HAP-1 (cell line): ENCODE data around the gene PPP1R13B.

ENCODE experiments used
- DNase-seq, 2 experiments: peaks; one replicate each; pipeline ENCODE4 v3.0.0-alpha.2; 2016 to 2020; ENCODE audit warnings: low spot score in 2 of 2
- H3K27me3 ChIP-seq: fragments of 250-450 bp; sonication (Bioruptor Pico); 2 replicates; pipeline ENCODE4 v1.5.1; 2020; ENCODE audit warnings: low read depth, mild to moderate bottlenecking, moderate library complexity
- H3K36me3 ChIP-seq: fragments of 250-450 bp; sonication (Bioruptor Pico); replicated peaks from 2 replicates; pipeline ENCODE4 v1.5.1; 2020; ENCODE audit warnings: mild to moderate bottlenecking
- H3K4me1 ChIP-seq: fragments of 250-450 bp; sonication (Bioruptor Pico); 2 replicates; pipeline ENCODE4 v1.5.1; 2020; ENCODE audit warnings: mild to moderate bottlenecking
- H3K4me3 ChIP-seq: fragments of 250-450 bp; sonication (Bioruptor Pico); 2 replicates; pipeline ENCODE4 v1.5.1; 2020; ENCODE audit warnings: mild to moderate bottlenecking, moderate library complexity
- H3K9me3 ChIP-seq: fragments of 250-450 bp; sonication (Bioruptor Pico); 2 replicates; pipeline ENCODE4 v1.5.1; 2020; ENCODE audit warnings: mild to moderate bottlenecking, moderate library complexity
- in situ Hi-C: fragments of 300-500 bp; cut with MboI; formaldehyde crosslinking; loops from 3 replicates; pipeline ENCODE4 v1.14.3; 2020; ENCODE audit warnings: low sequenced_read_pairs, inconsistent platforms, mixed read lengths

Gene PPP1R13B

DNA sequence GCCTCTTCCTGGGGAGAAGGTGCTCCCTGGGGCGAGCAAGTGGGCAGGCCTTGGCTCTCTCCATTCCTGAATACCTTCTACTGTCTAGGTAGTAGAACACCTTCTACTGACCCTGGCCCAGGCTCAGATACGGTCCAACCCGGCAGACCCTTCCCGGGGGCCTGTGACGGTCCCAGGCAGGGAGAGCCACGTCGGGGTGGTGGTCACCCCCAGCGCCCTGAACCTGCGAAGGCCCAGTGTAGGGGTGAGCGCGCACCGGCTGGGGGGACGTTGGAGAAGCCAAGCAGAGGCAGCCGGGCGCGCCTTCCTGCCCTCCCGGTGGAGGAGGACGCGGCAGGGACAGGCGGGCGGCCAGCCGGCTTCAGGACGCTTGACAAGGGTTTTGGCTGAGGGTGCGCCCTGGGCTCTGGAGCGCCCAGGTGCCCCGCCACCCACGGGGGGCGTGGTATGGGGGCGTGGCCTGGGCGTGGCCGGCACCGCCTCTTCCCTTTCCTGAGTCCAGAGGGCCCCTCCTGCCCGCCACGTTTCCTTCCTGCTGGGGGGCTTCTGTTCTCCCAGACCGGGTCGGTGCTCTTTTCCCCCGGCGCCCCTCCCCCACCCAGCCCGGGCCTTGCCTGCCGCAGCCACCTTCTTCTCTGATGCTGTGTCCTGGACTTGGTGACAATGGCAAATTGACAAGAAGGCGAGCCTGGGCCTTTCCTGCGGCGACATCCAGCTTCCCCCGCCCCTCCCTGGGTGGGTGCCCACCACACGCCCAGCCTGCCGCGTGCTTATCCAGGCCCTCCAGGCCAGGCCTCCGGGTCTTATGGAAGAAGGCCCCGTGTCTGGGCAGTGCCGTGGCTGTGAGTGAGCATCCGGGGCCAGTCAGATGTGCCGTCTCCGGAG lies 24.5 kb upstream of the PPP1R13B start:
- no peaks in the 10 kb centered on the region for H3K27me3 ChIP-seq
- no peaks in the 10 kb centered on the region for H3K9me3 ChIP-seq
- no peak for DNase-seq
- H3K4me3 ChIP-seq: no peak overlapping the region
- H3K4me1 ChIP-seq: no peaks in the 10 kb centered on the region
- in situ Hi-C loops: no loop called here
- H3K36me3 ChIP-seq: no peaks in the 10 kb centered on the region

DNA sequence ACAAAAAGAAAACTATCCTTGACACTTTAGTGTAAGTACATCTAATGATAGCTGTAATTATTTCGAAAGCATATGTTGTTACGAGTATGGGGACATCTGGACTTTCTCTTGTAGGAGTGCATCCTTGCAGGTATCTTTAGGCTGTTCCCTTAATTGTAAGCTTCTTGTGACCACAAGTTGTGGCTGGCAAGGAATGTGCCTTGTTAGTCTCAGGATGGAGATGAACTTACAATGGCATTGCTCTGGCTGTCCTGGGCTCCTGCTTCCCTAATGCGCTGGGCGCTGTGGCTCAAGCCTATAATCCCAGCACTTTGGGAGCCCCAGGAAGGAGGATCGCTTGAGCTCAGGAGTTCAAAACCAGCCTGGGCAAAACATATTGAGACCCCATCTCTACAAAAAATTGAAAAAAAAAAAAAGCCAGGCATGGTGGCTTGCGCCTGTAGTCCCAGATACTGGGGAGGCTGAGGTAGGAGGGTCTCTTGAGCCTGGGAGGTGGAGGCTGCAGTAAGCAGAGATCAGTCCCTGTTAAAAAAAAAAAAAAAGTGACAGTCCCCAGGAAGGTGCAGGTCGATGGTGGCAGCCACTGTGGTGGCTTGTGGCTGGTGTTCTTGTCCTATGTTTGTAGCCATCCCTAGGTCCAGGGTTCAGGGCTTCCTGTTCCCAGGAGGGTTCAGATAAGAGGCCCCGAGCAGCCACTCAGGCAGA lies 23.7 kb upstream of the PPP1R13B start:
- Histone ChIP-seq H3K27me3 (no peaks in the 10 kb centered on the region), H3K36me3 (no peaks in the 10 kb centered on the region), H3K4me3 (no peak overlapping the region), H3K9me3 (no peaks in the 10 kb centered on the region), H3K4me1 (no peaks in the 10 kb centered on the region)
- DNase-seq: no peak
- in situ Hi-C loops: no loop called here

DNA sequence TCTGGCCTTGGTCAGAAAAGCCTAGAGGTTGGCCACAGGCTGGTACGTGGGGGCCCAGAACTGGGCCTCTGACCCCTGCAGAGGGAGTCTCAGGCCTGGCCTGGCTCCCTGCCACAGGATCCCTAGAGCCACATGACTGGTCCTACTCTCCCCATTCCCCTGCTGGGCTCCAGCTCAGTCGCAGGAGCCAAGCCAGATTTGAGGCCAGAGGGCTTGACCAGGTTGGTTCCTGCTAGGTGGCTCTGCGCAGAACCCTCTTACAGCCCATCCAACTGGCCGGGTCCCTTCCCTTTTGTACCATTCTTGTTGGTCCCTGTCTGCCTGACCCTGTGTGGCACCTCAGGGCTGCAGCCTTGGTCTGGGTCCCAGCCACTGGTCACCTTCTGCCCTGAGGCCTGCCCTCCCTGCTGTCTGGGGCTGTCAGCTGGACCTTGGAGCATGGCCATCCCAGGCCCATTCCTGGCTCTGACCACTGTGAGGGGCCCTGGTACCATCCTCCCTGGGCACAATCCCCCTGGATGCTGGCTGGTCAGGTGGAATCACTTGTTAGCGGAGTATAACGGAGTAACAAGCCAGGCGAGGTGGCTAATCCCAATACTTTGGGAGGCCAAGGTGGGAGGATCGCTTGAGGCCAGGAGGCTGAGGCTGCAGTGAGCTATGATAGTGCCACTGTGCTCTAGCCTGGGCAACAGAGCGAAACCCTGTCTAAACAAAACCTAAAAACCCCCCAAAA lies 22.9 kb upstream of the PPP1R13B start:
- DNase-seq: no peak
- in situ Hi-C loops: no loop called here
- H3K4me1 ChIP-seq: no peaks in the 10 kb centered on the region
- H3K9me3 ChIP-seq: no peaks in the 10 kb centered on the region
- no peak overlapping the region for H3K4me3 ChIP-seq
- no peaks in the 10 kb centered on the region for H3K36me3 ChIP-seq
- H3K27me3 ChIP-seq: no peaks in the 10 kb centered on the region

DNA sequence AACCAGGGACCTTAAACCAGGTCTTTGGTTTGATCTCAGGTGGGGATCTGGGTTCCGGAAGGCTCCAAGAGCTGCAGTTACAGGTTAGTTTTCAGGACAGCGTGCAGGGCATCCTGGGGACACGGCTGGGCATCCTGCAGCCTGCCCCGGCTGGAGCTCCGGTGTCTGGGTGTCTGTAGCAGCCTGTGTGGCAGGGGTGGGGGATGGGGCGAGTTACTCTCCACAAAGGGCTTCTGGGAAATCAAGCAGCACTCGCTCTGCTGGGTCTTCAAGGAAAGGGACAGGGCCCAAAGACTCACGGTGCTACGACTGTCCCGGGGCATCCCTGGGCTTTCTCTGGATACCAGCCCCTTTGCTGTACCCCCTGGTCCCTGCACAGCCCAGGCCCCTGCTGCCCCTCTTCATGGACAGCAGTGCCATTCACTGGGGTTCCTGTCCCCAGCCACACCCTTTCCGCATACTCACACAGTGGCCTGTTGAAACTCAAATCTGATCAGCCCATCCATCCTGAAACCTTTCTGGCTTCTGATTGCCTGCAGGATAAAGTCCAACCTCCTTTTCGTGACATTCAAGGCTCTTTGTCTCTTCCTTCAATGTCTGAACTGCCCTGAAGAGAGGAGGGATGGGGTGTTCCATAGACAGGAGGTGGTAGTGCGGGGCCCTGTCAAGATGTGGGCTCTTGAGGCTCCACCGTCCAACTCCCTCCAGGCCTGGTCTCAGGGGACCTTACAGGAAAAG lies 22.2 kb upstream of the PPP1R13B start:
- H3K4me3 ChIP-seq: no peak overlapping the region
- in situ Hi-C loops: no loop called here
- no peaks in the 10 kb centered on the region for H3K4me1 ChIP-seq
- no peaks in the 10 kb centered on the region for H3K36me3 ChIP-seq
- DNase-seq: no peak
- H3K9me3 ChIP-seq: no peaks in the 10 kb centered on the region
- no peaks in the 10 kb centered on the region for H3K27me3 ChIP-seq

DNA sequence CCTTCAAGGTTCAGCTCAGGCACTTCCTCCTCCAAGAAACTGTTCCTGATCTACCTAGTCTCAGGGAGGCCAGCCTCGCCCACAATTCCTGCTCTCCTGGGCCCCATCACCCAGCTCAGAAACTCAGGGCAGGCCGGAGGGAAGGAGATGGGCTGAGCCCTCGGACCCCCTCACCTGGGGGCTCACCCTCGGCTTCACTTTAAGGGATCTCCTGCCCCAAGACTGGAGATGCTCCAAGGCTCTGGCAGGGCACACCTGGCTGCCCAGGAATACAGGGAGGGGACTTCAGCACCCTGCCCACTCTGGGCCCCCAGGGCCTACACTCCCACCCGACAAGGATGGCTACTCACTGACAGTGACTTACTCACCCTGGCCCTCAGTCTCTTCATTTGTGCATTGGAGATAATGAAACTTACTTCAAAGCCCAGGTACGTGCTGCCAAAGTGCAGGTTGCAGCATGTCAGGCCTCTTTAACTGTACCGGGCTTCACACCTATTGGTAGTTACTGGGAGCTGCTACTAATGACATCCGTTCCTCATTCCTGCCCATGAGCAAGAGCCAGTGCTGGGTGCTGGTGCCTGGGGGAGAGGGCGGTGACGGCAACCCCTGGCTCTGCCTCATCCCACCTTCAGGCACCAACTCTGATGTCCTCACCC lies 21.0 kb upstream of the PPP1R13B start:
- in situ Hi-C loops: no loop called here
- Histone ChIP-seq H3K4me1 (no peaks in the 10 kb centered on the region), H3K4me3 (no peak overlapping the region), H3K36me3 (no peaks in the 10 kb centered on the region), H3K27me3 (no peaks in the 10 kb centered on the region), H3K9me3 (no peaks in the 10 kb centered on the region)
- DNase-seq: no peak

DNA sequence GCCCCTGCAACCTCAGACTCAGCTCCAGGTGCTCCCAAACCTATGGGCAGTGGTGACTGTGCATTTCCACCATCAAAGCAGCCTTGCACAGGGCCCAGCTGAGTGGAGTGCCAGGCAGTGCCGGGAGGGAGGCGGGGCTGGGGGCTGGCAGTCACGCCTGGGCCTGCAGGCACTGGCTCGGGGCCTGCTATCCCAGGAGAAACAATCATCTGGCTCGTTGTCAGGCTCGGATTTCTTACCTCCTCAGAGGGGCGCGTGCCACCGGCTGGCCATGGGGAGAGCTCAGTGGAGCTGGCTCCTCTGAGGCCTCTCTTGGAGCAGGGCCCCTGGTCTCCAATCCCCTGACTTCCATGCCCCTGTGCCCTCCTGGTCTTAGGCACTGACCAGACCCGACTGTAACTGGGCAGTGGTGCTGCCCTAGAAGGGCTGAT lies 20.2 kb upstream of the PPP1R13B start:
- H3K9me3 ChIP-seq: no peaks in the 10 kb centered on the region

DNA sequence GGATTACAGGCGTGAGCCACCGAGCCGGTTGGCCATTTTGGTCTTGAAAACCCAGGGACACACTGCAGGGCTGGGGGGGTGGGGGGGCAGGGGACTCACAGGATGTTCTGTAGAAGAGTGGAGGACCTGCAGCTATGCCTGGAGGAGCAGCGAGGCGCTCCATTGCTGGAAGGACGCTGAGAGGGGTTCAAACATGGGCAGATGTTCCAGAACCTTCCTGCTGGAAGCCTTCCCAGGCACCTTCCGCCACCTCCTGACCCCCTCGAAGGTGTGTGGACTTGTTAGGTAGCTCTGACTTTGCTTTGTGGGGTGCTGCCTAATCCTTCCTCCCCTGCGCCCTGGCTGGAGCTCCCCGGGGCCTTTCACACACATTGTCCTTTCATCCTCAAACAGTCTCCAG lies 19.6 kb upstream of the PPP1R13B start:
- in situ Hi-C loops: no loop called here

More for the DNA sequence above, 20.2 kb upstream of the PPP1R13B start:
- Histone ChIP-seq H3K36me3 (no peaks in the 10 kb centered on the region), H3K27me3 (no peaks in the 10 kb centered on the region), H3K4me1 (no peaks in the 10 kb centered on the region), H3K4me3 (no peak overlapping the region)
- in situ Hi-C loops: no loop called here
- DNase-seq: no peak

DNA sequence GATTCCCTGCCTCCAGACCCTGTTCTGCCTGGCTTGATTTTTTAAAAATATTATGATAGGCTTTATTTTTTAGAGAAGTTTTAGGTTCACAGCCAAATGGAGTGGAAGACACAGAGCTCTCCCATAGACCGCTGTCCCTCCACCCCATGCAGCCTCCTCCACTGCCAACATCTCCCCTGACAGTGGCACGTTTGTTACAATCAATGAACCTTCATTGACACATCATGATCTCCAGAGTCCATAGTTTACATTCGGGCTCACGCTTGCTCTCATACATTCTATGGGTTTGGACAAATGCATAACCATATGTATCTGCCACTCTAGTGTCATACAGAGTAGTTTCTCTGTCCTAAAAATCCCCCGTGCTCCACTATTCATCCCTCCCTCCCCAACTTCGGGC lies 15.9 kb upstream of the PPP1R13B start:
- no peaks in the 10 kb centered on the region for H3K27me3 ChIP-seq
- in situ Hi-C loops: no loop called here
- no peak for DNase-seq
- H3K36me3 ChIP-seq: no peaks in the 10 kb centered on the region
- no peaks in the 10 kb centered on the region for H3K4me1 ChIP-seq
- H3K4me3 ChIP-seq: no peak overlapping the region
- no peaks in the 10 kb centered on the region for H3K9me3 ChIP-seq

More for the DNA sequence above, 19.6 kb upstream of the PPP1R13B start:
- no peak for DNase-seq
- Histone ChIP-seq H3K4me1 (no peaks in the 10 kb centered on the region), H3K27me3 (no peaks in the 10 kb centered on the region), H3K9me3 (no peaks in the 10 kb centered on the region), H3K36me3 (no peaks in the 10 kb centered on the region), H3K4me3 (no peak overlapping the region)

DNA sequence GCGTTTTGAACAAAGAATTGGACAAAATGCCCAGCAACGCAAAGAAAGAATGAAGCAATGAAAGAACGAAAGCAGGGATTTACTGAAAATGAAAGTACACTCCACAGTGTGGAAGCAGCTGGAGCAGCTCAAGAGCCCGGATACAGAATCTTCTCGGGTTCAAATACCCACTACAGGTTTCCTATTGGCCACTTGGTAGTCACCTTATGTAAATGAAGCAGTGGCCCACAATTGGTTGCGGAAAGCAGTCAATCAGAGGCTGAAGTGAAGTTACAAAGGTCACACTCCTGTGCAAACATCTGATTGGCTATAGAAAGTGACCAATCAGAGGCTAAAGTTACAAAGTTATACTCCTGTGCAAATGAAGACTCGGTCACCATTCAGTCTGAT lies 15.0 kb upstream of the PPP1R13B start:
- in situ Hi-C loops: no loop called here
- no peaks in the 10 kb centered on the region for H3K4me1 ChIP-seq
- H3K27me3 ChIP-seq: no peaks in the 10 kb centered on the region
- no peaks in the 10 kb centered on the region for H3K36me3 ChIP-seq
- no peak for DNase-seq
- H3K9me3 ChIP-seq: no peaks in the 10 kb centered on the region
- no peak overlapping the region for H3K4me3 ChIP-seq

DNA sequence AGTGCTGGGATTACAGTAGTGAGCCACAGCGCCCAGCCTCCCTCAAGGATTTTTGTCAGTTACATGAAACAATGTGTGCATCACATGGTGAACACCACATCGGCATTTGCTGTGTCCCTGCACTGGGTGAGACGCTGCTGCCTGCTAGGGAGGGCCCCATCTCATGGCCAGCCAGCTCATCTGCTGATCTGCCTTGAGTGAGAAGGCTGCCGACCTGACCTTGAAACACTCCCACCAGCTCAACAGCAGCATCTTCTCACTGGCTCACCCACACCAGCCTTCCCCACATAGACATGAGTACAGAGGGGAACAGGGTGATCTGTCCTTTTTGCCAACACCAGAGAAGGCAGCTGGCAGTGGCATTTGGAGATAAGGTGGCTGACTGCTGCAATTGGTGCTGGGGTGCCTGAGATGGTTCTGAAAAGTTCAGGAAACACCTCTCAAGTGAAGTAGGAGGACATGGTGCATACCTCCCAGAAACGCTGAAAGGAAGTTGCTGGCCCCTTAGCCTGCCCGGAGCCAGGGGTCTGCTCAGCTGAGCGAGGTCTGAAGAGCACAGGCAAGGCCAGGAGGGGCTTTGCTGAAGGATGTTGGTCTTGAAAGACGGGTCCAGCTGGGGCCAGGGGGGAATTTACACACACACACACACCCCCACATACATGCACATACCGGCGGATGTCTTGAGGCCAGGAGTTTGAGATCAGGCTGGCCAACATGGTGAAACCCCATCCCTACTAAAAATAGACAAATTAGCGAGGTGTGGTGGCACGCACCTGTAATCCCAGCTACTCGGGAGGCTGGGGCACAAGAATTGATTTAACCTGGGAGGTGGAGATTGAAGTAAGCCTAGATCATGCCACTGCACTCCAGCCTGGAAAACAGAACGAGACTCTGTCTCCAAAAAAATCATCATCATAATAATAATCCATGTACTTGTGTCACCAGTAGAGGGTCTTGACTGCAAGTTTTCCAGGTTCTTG lies 14.3 kb upstream of the PPP1R13B start:
- Histone ChIP-seq H3K27me3 (no peaks in the 10 kb centered on the region), H3K4me3 (no peak overlapping the region), H3K36me3 (no peaks in the 10 kb centered on the region), H3K4me1 (no peaks in the 10 kb centered on the region), H3K9me3 (no peaks in the 10 kb centered on the region)
- in situ Hi-C loops: no loop called here
- no peak for DNase-seq

DNA sequence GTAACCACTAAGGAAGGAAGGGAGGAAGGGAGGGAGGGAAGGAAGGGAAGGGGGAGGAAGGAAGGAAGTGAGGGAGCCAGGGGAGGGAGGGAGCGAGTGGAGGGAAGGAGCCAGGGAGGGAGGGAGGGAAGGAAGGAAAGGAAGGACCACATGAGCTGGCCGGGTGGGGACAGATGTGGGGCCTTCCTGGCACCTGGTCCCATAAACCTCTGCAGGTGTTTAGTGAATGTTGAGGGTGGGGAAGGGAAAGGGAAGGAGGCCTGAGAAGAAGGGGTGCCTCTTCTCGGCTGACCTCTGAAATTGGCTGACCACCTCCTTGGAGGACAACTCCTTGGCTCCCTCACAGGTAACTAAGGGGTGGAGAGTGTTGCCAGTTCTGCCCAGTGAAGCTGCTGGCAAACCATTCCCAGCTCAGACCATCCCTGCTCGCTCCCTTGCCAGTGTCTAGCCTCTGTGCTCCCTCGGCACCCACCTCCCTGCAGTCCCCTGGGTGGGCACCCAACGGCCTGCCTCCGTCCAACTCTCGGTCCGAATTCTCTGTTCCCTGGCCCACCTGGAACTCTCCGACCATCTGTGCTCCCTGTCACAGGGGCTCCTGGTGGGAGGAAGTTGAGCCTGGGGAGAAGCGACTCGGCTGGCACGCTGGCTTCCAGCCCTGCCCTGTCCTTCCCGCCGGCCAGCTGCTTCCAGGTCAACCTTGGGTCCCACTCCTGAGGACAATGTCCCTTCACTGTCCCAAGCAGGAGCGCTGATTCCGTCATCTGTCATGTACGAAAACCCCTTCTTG lies 12.2 kb upstream of the PPP1R13B start:
- in situ Hi-C loops: no loop called here
- Histone ChIP-seq H3K4me3 (no peak overlapping the region), H3K9me3 (no peaks in the 10 kb centered on the region), H3K27me3 (no peaks in the 10 kb centered on the region), H3K4me1 (peaks cover 12% of the 10 kb centered on the region), H3K36me3 (no peaks in the 10 kb centered on the region)
- no peak for DNase-seq
